WTC11 (cell line): ENCODE results near the gene C1QTNF4. TPM values are rescaled to one million over a fixed set of nuclear protein-coding genes. Genes with fewer than 3 reads are reported as not detected.

ENCODE experiments used
- ATAC-seq: fragments of 200-7000 bp; cut with Tn5 transposase; 2 replicates; pipeline ENCODE4 v1.10.0; 2021; ENCODE audit warnings: mild to moderate bottlenecking, moderate library complexity
- CTCF ChIA-PET: fragments of 300-600 bp; sonication (Branson Sonifier 250); formaldehyde crosslinking; loops from one replicate; lab custom pipeline; 2021; ENCODE audit warnings: antibody characterized with exemption; lab: Charles Lee
- POLR2A ChIA-PET: fragments of 350-600 bp; sonication (Branson Sonifier 250); formaldehyde crosslinking; loops from one replicate; lab custom pipeline; 2021; ENCODE audit warnings: antibody characterized with exemption; lab: Charles Lee
- DNase-seq: peaks from one replicate; pipeline ENCODE4 v3.0.0; 2021; ENCODE audit warnings: low spot score
- H3K27ac Mint-ChIP-seq: 2 replicates; pipeline ENCODE4 v1.8.0; 2021; ENCODE audit warnings: mixed read lengths
- H3K27me3 Mint-ChIP-seq: 2 replicates; pipeline ENCODE4 v1.8.0; 2021; ENCODE audit warnings: low read depth, mild to moderate bottlenecking, moderate library complexity, mixed read lengths
- H3K36me3 Mint-ChIP-seq: 2 replicates; pipeline ENCODE4 v1.8.0; 2021; ENCODE audit warnings: mixed read lengths
- H3K4me1 Mint-ChIP-seq: 2 replicates; pipeline ENCODE4 v1.8.0; 2022; ENCODE audit warnings: mixed read lengths
- H3K4me3 Mint-ChIP-seq: 2 replicates; pipeline ENCODE4 v1.8.0; 2021; ENCODE audit warnings: mild to moderate bottlenecking, moderate library complexity, mixed read lengths
- H3K9me3 Mint-ChIP-seq: 2 replicates; pipeline ENCODE4 v1.8.0; 2021; ENCODE audit warnings: mixed read lengths
- CBFB ChIP-seq: sonication (generic); formaldehyde crosslinking; IDR thresholded peaks from 2 replicates; pipeline ENCODE4 v1.8.1; 2022; ENCODE audit warnings: mild to moderate bottlenecking, low read depth, missing genetic modification reagents
- E2F5 ChIP-seq: sonication (generic); formaldehyde crosslinking; IDR thresholded peaks from 2 replicates; pipeline ENCODE4 v1.8.1; 2022; ENCODE audit warnings: mild to moderate bottlenecking, moderate library complexity, missing genetic modification reagents
- ETV6 ChIP-seq: sonication (generic); formaldehyde crosslinking; IDR thresholded peaks from 2 replicates; pipeline ENCODE4 v1.8.1; 2022; ENCODE audit warnings: mild to moderate bottlenecking, missing genetic modification reagents
- GABPB1 ChIP-seq: sonication (generic); formaldehyde crosslinking; IDR thresholded peaks from 2 replicates; pipeline ENCODE4 v1.8.1; 2023; ENCODE audit warnings: mild to moderate bottlenecking, missing genetic modification reagents
- GRHL2 ChIP-seq: fragments of 250-450 bp; sonication (Bioruptor Pico); IDR thresholded peaks from 2 replicates; pipeline ENCODE4 v1.8.0; 2022; ENCODE audit warnings: mild to moderate bottlenecking, moderate library complexity; ENCODE audit not compliant: insufficient replicate concordance, severe bottlenecking
- HMGA2 ChIP-seq: fragments of 250-450 bp; sonication (Bioruptor Pico); IDR thresholded peaks from 2 replicates; pipeline ENCODE4 v1.4.0; 2021; ENCODE audit warnings: mild to moderate bottlenecking, moderate library complexity
- JAZF1 ChIP-seq: fragments of 250-450 bp; sonication (Bioruptor Pico); IDR thresholded peaks from 2 replicates; pipeline ENCODE4 v1.9.0; 2021; ENCODE audit warnings: moderate library complexity, mild to moderate bottlenecking, inconsistent platforms
- MXD4 ChIP-seq: fragments of 250-450 bp; sonication (Bioruptor Pico); IDR thresholded peaks from 2 replicates; pipeline ENCODE4 v1.8.0; 2021; ENCODE audit warnings: mild to moderate bottlenecking, moderate library complexity, borderline replicate concordance
- MYBL2 ChIP-seq: sonication (generic); formaldehyde crosslinking; IDR thresholded peaks from 2 replicates; pipeline ENCODE4 v1.8.1; 2023; ENCODE audit warnings: mild to moderate bottlenecking, moderate library complexity, missing genetic modification reagents
- NFATC4 ChIP-seq: fragments of 250-450 bp; sonication (Bioruptor Pico); IDR thresholded peaks from 2 replicates; pipeline ENCODE4 v1.9.0; 2021; ENCODE audit warnings: mild to moderate bottlenecking
- SMAD3 ChIP-seq: sonication (generic); formaldehyde crosslinking; IDR thresholded peaks from 2 replicates; pipeline ENCODE4 v1.8.0; 2022; ENCODE audit warnings: missing genetic modification reagents, mild to moderate bottlenecking, borderline replicate concordance
- SP1 ChIP-seq: sonication (generic); formaldehyde crosslinking; conservative IDR thresholded peaks from 2 replicates; pipeline ENCODE4 v1.8.1; 2022; ENCODE audit warnings: missing genetic modification reagents
- TP53 ChIP-seq: sonication (generic); formaldehyde crosslinking; IDR thresholded peaks from 2 replicates; pipeline ENCODE4 v1.8.1; 2023; ENCODE audit warnings: mild to moderate bottlenecking, missing genetic modification reagents
- USF2 ChIP-seq: sonication (generic); formaldehyde crosslinking; IDR thresholded peaks from 2 replicates; pipeline ENCODE4 v1.8.1; 2023; ENCODE audit warnings: mild to moderate bottlenecking, missing genetic modification reagents, moderate library complexity
- ZBTB21 ChIP-seq: sonication (generic); formaldehyde crosslinking; IDR thresholded peaks from 2 replicates; pipeline ENCODE4 v1.8.1; 2023; ENCODE audit warnings: mild to moderate bottlenecking, missing genetic modification reagents, borderline replicate concordance
- ZNF121 ChIP-seq: sonication (generic); formaldehyde crosslinking; IDR thresholded peaks from 2 replicates; pipeline ENCODE4 v1.8.0; 2023; ENCODE audit warnings: missing genetic modification reagents
- ZNF138 ChIP-seq: sonication (generic); formaldehyde crosslinking; conservative IDR thresholded peaks from 2 replicates; pipeline ENCODE4 v1.8.1; 2022; ENCODE audit warnings: mild to moderate bottlenecking, moderate library complexity, missing genetic modification reagents
- ZNF423 ChIP-seq: fragments of 250-450 bp; sonication (Bioruptor Pico); IDR thresholded peaks from 2 replicates; pipeline ENCODE4 v2.1.2; 2022; ENCODE audit warnings: mild to moderate bottlenecking, moderate library complexity
- ZNF671 ChIP-seq: fragments of 250-450 bp; sonication (Bioruptor Pico); IDR thresholded peaks from 2 replicates; pipeline ENCODE4 v1.8.0; 2021; ENCODE audit warnings: mild to moderate bottlenecking
- total RNA-seq: library from RNA; stranded (reverse); gene quantifications from 3 replicates; pipeline ENCODE4 v1.2.3, GENCODE V29; 2021
- TF ChIP-seq, protein P1 (sequence below): sonication (generic); formaldehyde crosslinking; IDR thresholded peaks from 2 replicates; pipeline ENCODE4 v1.8.1; 2022; ENCODE audit warnings: low read depth, missing genetic modification reagents, borderline replicate concordance
- TF ChIP-seq, protein P2 (sequence below): fragments of 250-450 bp; sonication (Bioruptor Pico); conservative IDR thresholded peaks from 2 replicates; pipeline ENCODE4 v1.9.0; 2021; ENCODE audit warnings: mild to moderate bottlenecking
- TF ChIP-seq, protein P3 (sequence below): sonication (generic); formaldehyde crosslinking; IDR thresholded peaks from 2 replicates; pipeline ENCODE4 v1.8.0; 2022; ENCODE audit warnings: mild to moderate bottlenecking, missing genetic modification reagents

Gene C1QTNF4
- total RNA-seq, 1 experiment from 2014 or later = 9.5 TPM

DNA sequence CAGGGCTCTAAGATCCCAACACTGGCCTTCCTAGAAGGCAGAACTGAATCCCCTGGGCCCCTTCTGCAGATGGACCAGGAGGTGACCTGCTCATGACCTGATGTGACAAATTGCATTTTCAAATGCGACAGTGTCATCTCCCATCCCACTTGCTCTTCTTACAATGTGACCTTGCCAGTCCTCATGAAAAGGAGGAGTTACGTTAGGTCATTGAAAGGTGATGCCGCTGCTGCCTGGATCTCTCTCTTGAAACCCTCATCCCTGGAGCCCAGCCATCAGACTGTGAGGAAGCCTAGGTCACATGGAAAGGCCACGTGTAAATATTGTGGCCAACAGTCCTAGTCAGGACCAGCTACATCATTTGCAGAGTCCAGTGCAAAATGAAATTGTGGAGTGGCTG lies 5.7 kb upstream of the C1QTNF4 start:
- Mint-ChIP-seq H3K27ac (no peak overlapping the region), H3K27me3 (peaks cover 13% of the 10 kb centered on the region), H3K36me3 (no peaks in the 10 kb centered on the region), H3K4me1 (peaks cover 7% of the 10 kb centered on the region), H3K9me3 (no peaks in the 10 kb centered on the region), H3K4me3 (no peak overlapping the region)
- CTCF ChIA-PET = interaction anchor here (1.3 kb wide), 1 partner anchor 17 kb away, joined by 5 read pairs; no protein-coding TSS in a partner anchor
- ATAC-seq (no peak), DNase-seq (no peak)
- POLR2A ChIA-PET = no interaction called here
- no peak for TF ChIP-seq NFATC4
- TF ChIP-seq ZBTB21 = no peak
- no peak for TF ChIP-seq CBFB (CRISPR knock-in tag)
- no peak for TF ChIP-seq MYBL2 (CRISPR knock-in tag)
- TF ChIP-seq SMAD3 (CRISPR knock-in tag) = no peak

GRCh38 chr11:47595967-47596366 lies 1.8 kb upstream of the C1QTNF4 start:
- TF ChIP-seq MXD4 (CRISPR knock-in tag) (no peak), GABPB1 (CRISPR knock-in tag) (no peak), GRHL2 (CRISPR knock-in tag) (no peak), ZNF423 (CRISPR knock-in tag) (no peak), ZNF138 (CRISPR knock-in tag) (no peak), HMGA2 (CRISPR knock-in tag) (no peak), ZNF671 (CRISPR knock-in tag) (no peak), E2F5 (CRISPR knock-in tag) (no peak), CBFB (CRISPR knock-in tag) (no peak), ETV6 (CRISPR knock-in tag) (no peak), USF2 (CRISPR knock-in tag) (no peak), TP53 (no peak), SP1 (CRISPR knock-in tag) (no peak), JAZF1 (CRISPR knock-in tag) (no peak), MYBL2 (CRISPR knock-in tag) (no peak), ZNF121 (CRISPR knock-in tag) (no peak)
- TF ChIP-seq, protein P1, sequence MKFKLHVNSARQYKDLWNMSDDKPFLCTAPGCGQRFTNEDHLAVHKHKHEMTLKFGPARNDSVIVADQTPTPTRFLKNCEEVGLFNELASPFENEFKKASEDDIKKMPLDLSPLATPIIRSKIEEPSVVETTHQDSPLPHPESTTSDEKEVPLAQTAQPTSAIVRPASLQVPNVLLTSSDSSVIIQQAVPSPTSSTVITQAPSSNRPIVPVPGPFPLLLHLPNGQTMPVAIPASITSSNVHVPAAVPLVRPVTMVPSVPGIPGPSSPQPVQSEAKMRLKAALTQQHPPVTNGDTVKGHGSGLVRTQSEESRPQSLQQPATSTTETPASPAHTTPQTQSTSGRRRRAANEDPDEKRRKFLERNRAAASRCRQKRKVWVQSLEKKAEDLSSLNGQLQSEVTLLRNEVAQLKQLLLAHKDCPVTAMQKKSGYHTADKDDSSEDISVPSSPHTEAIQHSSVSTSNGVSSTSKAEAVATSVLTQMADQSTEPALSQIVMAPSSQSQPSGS (CRISPR knock-in tag) = no peak
- TF ChIP-seq, protein P2, sequence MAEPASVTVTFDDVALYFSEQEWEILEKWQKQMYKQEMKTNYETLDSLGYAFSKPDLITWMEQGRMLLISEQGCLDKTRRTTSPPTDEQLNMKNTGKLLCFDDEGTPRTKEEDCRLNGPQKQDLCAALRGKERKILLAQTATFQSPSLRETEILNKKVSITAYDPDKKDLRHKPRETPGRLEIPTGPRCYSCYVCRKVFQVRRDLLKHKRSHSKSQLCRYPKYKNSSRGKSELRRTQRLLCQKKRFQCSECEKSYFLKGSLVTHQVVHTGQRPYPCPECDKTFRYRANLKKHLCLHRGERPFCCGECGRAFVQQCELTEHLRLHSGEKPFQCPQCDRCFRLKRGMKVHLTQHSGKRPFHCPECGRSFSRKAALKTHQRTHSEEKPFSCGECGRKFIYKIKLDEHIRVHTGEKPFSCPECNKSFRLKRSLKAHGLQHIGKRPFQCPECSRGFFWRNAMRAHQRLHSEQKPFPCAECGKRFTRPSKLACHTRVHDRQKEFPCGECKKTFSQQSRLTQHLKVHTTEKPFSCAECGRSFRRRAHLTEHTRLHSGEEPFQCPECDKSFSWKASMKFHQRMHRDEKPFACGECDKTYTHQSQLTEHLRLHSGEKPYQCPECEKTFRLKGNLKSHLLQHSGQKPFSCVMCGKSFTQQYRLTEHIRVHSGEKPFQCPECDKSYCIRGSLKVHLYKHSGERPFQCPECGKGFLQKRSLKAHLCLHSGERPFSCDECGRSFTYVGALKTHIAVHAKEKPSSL (CRISPR knock-in tag) = no peak
- TF ChIP-seq, protein P3, sequence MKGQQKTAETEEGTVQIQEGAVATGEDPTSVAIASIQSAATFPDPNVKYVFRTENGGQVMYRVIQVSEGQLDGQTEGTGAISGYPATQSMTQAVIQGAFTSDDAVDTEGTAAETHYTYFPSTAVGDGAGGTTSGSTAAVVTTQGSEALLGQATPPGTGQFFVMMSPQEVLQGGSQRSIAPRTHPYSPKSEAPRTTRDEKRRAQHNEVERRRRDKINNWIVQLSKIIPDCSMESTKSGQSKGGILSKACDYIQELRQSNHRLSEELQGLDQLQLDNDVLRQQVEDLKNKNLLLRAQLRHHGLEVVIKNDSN (CRISPR knock-in tag) = no peak
- ChIA-PET POLR2A (no interaction called here), CTCF (interaction anchor here (2.4 kb wide), 1 partner anchor 21 kb away, joined by 9 read pairs; no protein-coding TSS in a partner anchor)
- Mint-ChIP-seq H3K9me3 (no peaks in the 10 kb centered on the region), H3K4me3 (no peak overlapping the region), H3K27me3 (peaks cover 50% of the 10 kb centered on the region), H3K27ac (no peak overlapping the region), H3K36me3 (no peaks in the 10 kb centered on the region), H3K4me1 (peaks cover 34% of the 10 kb centered on the region)
- DNase-seq (no peak), ATAC-seq (no peak)
